Endothelial cell (in vitro differentiated cells): Measurements from ENCODE around the gene EPHA8. TPM values are rescaled to one million over a fixed set of nuclear protein-coding genes. Genes with fewer than 3 reads are reported as not detected.

Experiments
- DNase-seq: peaks from one replicate; pipeline ENCODE4 v3.0.0; 2021; ENCODE audit warnings: low spot score
- H3K27ac Mint-ChIP-seq: one replicate; pipeline ENCODE4 v1.8.0; 2021; ENCODE audit warnings: mixed read lengths, inconsistent platforms; ENCODE audit not compliant: unreplicated experiment
- H3K27me3 Mint-ChIP-seq: one replicate; pipeline ENCODE4 v1.8.0; 2021; ENCODE audit warnings: mild to moderate bottlenecking, moderate library complexity, mixed read lengths, inconsistent platforms; ENCODE audit not compliant: unreplicated experiment
- H3K36me3 Mint-ChIP-seq: one replicate; pipeline ENCODE4 v1.8.0; 2021; ENCODE audit warnings: mild to moderate bottlenecking, low read depth, mixed read lengths, inconsistent platforms; ENCODE audit not compliant: unreplicated experiment
- H3K4me1 Mint-ChIP-seq: one replicate; pipeline ENCODE4 v1.8.0; 2021; ENCODE audit warnings: mild to moderate bottlenecking, mixed read lengths, inconsistent platforms; ENCODE audit not compliant: unreplicated experiment
- H3K4me3 Mint-ChIP-seq: one replicate; pipeline ENCODE4 v1.8.0; 2021; ENCODE audit warnings: mild to moderate bottlenecking, mixed read lengths, inconsistent platforms; ENCODE audit not compliant: unreplicated experiment
- H3K9me3 Mint-ChIP-seq: one replicate; pipeline ENCODE4 v1.8.0; 2021; ENCODE audit warnings: mixed read lengths, inconsistent platforms; ENCODE audit not compliant: unreplicated experiment
- total RNA-seq: library from RNA; stranded (reverse); fragmentation: NEBNext Ultra II Directional; extraction: Animal tissue kit (Norgen Biotek cat#: 25700); gene quantifications from one replicate; pipeline ENCODE4 v1.2.1, GENCODE V29; 2021; ENCODE audit not compliant: unreplicated experiment
- TF ChIP-seq, protein P1 (sequence below): fragments of 200-600 bp; sonication (generic); IDR thresholded peaks from one replicate; pipeline ENCODE4 v1.5.0; 2021; ENCODE audit warnings: antibody characterized with exemption; ENCODE audit not compliant: unreplicated experiment

Gene EPHA8
- total RNA-seq, 1 donor from 2014 or later = not detected

DNA sequence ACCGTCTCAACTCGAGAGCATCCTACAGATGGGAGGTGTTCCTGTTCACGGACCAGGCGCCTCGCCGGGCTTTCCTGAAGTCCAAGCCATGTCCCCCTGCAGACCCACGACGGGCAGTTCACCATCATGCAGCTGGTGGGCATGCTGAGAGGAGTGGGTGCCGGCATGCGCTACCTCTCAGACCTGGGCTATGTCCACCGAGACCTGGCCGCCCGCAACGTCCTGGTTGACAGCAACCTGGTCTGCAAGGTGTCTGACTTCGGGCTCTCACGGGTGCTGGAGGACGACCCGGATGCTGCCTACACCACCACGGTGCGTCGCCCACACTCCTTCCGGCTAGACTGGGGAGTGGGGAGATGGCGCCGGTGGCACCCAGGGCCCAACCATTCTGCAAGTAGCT, 35.4 kb downstream of the EPHA8 start:
- H3K9me3 Mint-ChIP-seq = no peaks in the 10 kb centered on the region
- TF ChIP-seq, protein P1, sequence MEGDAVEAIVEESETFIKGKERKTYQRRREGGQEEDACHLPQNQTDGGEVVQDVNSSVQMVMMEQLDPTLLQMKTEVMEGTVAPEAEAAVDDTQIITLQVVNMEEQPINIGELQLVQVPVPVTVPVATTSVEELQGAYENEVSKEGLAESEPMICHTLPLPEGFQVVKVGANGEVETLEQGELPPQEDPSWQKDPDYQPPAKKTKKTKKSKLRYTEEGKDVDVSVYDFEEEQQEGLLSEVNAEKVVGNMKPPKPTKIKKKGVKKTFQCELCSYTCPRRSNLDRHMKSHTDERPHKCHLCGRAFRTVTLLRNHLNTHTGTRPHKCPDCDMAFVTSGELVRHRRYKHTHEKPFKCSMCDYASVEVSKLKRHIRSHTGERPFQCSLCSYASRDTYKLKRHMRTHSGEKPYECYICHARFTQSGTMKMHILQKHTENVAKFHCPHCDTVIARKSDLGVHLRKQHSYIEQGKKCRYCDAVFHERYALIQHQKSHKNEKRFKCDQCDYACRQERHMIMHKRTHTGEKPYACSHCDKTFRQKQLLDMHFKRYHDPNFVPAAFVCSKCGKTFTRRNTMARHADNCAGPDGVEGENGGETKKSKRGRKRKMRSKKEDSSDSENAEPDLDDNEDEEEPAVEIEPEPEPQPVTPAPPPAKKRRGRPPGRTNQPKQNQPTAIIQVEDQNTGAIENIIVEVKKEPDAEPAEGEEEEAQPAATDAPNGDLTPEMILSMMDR = no peak
- H3K27ac Mint-ChIP-seq = no peak overlapping the region
- no peaks in the 10 kb centered on the region for H3K4me1 Mint-ChIP-seq
- H3K4me3 Mint-ChIP-seq = no peak overlapping the region
- peaks cover 6% of the 10 kb centered on the region for H3K27me3 Mint-ChIP-seq
- H3K36me3 Mint-ChIP-seq = no peaks in the 10 kb centered on the region
- no peak for DNase-seq

DNA sequence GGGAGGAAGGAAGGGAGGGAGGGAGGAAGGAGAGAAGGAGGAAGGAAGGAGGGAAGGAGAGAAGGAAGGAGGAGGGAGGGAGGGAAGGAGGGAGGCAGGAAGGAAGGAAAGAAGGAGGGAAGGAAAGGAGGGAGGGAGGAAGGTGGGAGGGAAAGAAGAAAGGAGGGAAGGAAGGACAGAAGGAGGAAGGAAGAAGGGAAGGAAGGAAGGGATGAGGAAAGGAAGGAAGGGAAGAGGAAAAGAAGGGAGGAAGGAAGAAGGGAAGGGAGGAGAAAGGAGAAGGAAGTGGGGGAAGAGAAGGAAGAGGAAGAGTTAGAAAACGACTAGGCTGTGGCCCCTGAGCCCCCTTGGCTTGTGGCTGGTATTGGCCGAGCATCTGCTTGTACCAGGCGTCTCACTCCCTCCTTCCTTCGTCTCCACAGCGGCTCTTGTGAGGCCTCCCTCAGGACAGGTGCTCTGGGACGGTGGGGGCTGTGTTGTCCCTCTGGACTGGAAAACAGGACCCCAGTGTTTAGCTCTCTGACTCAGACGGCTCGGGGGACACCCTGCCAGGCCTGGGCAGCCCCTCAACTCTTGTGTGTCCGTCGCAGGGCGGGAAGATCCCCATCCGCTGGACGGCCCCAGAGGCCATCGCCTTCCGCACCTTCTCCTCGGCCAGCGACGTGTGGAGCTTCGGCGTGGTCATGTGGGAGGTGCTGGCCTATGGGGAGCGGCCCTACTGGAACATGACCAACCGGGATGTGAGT, 37.0 kb downstream of the EPHA8 start:
- Mint-ChIP-seq H3K27me3 (peaks cover 4% of the 10 kb centered on the region), H3K36me3 (no peaks in the 10 kb centered on the region), H3K4me1 (no peaks in the 10 kb centered on the region), H3K9me3 (no peaks in the 10 kb centered on the region), H3K4me3 (no peak overlapping the region), H3K27ac (no peak overlapping the region)
- TF ChIP-seq, protein P1 = no peak
- no peak for DNase-seq

DNA sequence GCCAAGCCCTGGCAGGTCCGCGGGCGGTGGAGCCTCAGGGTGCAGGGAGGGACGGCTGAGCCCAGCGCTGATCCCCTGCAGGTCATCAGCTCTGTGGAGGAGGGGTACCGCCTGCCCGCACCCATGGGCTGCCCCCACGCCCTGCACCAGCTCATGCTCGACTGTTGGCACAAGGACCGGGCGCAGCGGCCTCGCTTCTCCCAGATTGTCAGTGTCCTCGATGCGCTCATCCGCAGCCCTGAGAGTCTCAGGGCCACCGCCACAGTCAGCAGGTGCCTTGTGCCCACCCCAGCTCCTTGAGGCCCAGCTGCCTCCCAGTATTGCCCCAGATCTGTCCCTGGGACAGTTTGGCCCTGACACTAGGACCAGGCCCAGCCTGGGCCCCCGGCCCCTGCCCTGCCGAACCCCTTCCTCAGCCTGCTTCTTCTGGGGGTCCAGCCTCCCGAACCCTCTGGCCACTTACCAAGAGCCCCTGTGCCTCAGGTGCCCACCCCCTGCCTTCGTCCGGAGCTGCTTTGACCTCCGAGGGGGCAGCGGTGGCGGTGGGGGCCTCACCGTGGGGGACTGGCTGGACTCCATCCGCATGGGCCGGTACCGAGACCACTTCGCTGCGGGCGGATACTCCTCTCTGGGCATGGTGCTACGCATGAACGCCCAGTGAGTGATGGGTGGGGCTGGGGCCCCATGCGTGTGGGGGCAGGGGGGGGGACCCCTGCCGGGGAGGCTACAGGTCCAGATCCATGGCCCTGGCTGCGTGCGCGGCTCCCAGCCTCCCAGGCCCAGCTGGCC, 37.7 kb downstream of the EPHA8 start:
- Mint-ChIP-seq H3K36me3 (no peaks in the 10 kb centered on the region), H3K27ac (no peak overlapping the region), H3K27me3 (no peaks in the 10 kb centered on the region), H3K4me3 (no peak overlapping the region), H3K9me3 (no peaks in the 10 kb centered on the region), H3K4me1 (no peaks in the 10 kb centered on the region)
- TF ChIP-seq, protein P1 = no peak
- DNase-seq = no peak

DNA sequence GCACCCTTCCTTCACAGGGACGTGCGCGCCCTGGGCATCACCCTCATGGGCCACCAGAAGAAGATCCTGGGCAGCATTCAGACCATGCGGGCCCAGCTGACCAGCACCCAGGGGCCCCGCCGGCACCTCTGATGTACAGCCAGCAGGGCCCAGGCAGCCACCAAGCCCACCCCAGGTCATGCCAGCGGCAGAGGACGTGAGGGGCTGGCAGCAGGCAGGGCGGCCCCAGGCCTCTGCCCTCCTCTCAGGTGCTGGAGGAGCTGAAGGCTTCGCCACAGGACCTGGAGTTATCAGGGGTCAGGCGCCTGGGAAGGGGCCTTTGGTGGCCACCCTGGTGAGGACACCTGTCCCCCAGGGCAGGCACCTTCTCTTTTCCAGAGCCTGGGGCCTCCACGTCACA, 38.3 kb downstream of the EPHA8 start:
- no peak for DNase-seq
- H3K27ac Mint-ChIP-seq = no peak overlapping the region
- H3K27me3 Mint-ChIP-seq = no peaks in the 10 kb centered on the region
- no peaks in the 10 kb centered on the region for H3K9me3 Mint-ChIP-seq
- no peaks in the 10 kb centered on the region for H3K4me1 Mint-ChIP-seq
- TF ChIP-seq, protein P1 = no peak
- no peak overlapping the region for H3K4me3 Mint-ChIP-seq
- H3K36me3 Mint-ChIP-seq = no peaks in the 10 kb centered on the region
